NCI-H1436 treated with DMSO at 0.1 percent for 48 hours (cell line): Measurements from ENCODE around the gene ANKS1A.

ENCODE experiments used
- DNase-seq: peaks from one replicate; lab custom pipeline; 2025; lab: John Stamatoyannopoulos, UW

ANKS1A gene

DNA sequence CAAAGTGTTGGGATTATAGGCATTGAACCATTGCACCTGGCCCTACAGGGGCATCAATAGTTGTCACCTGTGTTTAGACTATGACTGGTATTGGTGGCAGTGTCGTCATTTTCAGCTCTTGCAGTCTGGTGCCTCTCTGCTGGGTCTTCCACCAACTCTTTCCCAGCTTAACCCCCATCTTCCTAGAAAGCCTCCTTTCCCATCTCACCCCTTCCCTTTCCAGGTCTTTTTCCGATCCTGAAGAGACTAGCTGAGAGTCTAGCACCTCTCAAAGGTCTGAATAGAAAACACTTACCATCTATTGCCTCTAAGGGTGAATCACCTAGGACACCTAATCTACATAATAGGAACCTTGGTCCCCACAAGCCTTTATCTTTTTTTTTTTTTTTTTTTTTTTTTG lies 181.1 kb downstream of the ANKS1A start:
- no peak for DNase-seq

DNA sequence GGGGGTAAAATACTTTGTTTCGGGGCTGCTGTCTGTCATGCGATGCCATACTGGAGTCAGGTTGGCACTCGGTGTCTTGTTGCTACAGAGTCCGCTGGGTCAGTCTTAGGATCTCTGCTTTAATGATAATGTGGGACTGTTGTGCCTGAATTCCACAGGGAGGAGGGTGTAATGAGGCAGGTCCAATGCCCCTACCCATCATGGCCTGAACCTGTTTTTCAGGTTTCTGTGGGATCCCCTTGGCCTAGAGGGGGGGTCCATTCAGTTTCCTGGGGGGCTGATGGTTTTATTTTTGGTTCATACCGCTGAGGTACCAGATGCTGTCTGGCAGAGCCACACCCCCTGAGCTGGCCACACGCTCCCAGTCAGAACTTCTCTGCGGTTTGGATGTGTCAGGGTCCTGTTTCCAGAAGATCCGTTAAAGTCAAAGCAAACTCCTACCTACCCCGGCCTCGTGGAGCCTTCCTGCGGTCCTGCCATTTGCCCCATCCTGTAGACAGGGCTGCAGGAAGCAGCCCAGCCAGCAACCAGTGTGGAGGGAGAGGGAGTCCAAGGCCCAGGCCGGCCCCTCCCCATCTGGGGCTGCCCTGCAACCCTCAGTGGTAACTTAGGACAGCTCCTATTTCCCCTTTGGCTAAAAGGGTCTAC lies 182.4 kb downstream of the ANKS1A start:
- DNase-seq, result no peak

DNA sequence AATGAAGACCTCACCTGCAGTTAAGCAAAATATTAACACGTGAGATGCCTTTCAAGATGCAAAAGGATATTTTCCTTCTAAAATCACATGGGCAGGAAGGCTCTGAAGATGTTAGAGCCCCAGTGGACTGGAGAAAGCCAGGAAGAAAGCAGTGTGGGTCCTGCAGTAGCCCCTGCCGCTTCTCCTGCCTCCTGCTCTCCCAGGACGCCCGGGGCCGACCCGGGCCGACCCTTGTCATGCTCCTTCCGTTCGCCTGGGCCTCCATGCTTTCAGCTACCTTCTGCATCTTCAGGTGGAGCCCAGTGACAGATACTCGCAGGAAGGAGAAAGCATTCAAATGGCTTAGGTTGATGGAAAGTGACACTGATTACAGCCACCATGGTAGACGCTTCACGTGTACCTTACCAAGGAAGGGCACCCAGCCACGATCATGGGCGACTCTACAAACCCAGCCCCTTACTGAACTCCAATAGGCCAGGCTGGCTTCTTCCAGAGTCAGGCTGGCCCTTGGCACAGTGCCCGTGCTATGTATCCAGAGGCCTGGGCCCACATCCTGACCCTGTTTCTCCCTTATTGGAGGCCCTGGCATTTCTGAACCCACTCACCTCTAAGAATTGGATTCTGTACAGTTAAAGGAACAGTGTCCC lies 183.1 kb downstream of the ANKS1A start:
- DNase-seq, result no peak

DNA sequence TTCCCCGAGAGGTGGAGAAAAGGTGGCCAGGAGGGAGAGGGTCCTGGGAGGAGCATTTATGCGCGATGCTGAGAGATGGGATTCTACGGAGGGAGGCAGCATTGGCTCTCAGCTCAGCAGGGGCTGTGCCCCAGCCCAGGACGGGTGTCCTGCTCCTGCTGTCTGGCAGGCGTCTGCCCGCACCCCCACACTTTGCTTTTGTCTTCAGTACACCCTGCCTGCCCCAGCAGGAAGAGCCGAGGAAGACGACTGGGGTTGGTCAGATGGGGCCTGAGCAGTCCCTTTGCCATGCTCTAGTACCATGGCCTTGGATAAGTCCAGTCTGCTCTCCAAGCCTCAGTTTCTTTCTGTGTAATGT lies 183.6 kb downstream of the ANKS1A start:
- DNase-seq, result no peak

DNA sequence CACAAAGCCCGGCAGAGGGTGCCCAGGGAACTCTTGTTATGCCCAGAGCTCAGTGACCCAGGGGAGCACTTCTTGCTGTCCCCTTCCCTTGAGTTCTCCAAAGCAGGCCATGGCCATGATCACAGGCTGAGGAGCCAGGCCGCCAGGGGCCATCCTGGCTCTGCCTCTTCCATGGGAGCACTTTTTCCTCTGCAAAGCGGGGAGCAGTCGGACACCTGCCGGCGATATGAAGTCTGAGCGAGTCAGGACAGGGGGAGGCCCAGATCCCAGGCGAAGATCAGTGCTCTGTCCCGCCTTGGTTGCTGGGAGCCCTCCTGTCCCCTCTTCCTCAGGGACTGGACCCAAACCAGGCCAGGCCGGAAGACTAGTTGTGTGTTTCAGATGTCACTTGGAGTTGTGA lies 184.2 kb downstream of the ANKS1A start:
- DNase-seq, result no peak

DNA sequence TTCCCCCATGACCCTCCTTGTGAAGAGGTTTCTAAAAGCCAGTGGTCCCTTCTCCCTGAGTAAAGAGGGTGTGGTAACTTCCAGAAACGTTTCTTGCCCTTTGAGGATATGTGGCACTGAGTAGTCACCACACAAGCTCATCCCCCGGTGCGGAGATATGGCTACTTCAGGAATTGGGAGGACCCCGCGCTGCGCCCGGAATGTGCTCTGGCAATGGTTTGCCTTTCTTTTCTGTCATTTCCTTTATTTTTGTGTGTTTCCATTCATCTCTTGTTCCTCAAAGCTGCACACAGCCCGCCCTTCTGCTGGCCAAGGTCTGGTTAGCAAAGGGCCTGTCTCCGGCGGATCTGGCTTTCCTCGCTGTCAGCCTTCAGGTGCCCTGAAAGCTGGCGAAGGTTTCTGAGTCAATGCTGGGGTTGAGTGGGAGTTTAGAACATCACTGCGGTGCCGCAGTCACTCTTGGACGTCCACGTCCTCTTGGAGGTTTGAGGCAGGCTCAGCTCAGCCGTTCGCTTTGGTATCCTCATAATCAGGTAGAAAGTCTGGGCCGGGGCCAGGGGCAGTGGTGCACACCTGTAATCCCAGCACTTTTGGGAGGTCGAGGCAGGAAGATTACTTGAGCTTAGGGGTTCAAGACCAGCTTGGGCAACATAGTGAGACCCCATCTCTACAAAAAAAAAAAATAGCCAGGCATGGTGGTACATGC lies 184.9 kb downstream of the ANKS1A start:
- DNase-seq, result no peak

DNA sequence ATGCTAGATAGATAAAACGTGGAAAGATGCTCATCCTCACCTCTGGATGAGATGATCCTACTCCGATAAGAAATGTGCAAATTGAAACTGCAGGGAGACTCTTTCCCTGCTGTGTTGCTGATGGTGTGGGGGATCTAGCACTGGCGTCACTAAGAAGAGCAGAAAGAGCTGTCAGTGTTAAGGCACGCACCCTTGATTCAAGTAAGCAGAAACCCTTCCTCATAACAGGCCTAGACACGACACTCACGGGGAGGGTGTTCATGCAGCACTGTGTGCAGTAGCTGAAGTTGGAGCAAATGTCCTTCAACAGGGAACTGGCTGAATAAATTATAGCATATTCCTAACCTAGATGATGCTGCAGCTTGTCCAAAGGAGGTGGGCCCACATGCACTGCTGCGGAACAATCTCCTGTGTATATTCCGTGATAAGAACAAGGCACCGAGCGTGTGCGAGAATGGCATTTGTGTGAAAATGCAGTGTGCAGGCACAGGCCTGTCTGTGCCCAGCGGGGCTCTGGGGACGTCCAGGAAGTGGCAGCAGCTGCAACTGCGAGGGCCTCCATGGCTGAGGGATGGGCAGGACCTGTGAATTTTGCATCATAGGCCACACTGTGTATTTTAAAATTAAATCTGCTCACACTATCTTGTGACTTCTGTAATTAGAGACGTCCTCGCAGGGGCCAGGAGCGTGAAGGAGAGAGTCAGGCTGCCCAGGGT lies 188.1 kb downstream of the ANKS1A start:
- DNase-seq, result no peak

DNA sequence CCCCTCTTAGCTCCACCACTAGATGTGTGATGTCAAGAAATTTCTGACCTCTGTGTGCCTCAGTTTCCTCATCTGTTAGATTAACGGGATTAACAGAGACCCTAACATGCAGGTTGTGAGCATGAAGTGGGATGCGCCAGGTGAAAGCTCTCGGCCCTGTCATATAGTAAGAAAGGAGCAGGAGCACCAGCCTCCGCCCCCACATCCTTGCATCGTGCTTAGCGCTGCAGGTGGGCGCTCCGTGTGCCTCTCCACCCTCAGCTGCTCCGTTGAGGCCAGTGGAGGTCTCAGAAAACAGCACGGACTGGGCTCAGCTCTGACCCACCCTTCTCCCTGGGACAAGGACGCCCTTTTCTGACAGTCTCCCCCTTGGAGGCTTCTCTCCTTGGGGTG lies 188.7 kb downstream of the ANKS1A start:
- no peak for DNase-seq

DNA sequence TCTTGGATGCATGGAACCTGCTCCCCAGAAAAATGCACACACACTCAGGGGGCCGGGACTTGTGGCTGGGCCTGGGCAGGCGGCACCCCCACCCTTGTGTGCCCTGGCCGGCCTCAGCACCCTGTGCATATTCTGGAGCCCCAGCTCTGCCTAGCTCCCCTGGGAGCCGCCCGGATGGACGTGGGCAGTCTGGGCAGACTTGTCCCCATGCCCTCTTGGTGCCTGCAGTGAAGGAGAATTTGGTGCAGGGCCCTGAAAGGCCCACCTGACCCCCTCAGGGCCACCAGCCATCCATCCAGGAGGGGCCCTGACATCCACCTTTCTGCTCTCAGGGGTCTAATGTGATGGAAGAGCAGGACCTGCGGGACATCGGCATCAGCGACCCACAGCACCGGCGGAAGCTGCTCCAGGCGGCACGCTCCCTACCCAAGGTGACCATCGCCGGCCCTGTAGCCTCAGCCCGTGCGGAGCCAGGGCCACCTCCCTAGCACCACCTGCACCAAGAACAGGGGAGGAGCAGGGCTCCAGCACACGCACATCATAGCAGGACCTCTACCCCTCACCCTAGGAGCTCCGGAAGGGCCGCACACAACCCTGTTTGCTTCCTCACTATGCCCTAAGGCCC lies 189.3 kb downstream of the ANKS1A start:
- DNase-seq, result no peak

DNA sequence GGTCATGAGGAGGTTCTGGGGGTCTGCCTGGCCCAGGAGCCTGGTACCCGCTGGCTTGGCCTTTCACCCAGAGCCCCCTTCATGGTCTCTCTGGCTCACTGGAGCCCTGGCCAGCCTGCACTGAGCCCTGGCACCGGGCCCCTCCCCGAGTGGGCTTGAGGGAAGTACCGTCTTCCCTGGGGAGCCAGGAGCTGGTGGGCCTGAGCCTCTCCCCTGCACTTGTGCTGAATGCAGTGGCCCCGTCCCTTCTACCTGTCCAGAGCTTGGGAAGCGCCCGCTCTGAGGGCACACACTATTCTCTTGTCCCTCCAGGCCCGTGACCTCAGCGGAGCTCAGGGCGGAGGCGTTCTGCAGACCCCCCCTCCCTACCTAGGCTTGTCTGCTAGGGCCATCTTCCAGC lies 189.8 kb downstream of the ANKS1A start:
- no peak for DNase-seq

DNA sequence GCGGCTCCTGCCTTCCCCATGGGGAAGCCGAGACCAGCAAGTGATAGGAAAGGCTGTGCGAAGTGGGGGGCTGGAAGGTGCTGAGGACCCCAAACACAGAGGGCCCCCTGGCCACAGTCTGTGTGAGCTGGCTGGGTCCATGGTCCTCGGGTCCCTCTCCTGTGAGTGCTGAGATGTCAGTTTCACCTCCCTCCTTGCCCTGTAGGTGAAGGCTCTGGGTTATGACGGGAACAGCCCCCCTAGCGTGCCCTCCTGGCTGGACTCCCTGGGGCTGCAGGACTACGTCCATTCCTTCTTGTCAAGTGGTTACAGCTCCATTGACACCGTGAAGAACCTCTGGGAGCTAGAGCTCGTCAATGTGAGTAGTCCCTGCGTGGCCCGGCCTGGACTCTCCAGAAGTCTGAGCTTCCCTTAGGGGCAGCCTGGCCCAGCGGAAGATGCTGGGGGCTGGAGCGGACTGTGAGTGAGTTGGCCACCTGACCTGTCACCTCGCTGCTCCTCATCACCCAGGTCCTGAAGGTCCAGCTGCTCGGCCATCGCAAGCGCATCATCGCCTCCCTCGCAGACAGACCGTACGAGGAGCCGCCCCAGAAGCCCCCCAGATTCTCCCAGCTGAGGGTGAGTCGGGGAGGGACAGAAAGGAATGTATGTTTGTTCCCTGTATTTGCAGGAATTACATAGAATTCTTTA lies 190.4 kb downstream of the ANKS1A start:
- no peak for DNase-seq

DNA sequence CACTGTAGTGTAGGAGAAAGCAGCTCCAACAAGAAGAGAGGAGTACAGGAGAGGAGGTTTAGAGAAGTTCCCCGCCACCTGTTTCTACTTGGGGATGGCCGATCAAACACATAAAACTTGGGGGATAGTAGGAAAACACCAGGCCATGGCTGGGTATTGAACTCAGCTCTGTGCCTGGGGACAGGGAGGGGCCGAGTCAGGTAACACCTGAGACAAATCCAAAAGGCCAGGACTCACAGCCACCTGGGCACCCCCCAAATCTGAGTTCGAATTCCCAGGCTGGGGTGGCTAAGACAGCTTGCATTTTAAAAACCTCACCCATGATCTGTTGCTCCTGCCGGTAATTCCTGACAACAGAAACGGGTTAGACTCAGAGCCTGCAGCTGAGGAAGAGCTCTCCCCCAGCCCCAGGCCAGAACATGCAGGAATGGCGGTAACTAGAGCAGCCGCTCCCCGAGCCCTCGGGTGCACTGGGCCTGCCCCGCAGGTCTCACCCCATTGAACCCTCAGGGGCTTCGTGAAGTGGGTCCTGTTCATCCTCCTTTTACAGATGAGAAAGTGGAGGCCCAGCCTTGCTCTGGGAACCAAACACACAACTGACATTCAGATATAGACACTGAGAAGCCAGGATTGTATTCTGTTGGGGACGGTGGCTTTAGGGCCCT lies 191.1 kb downstream of the ANKS1A start:
- no peak for DNase-seq

DNA sequence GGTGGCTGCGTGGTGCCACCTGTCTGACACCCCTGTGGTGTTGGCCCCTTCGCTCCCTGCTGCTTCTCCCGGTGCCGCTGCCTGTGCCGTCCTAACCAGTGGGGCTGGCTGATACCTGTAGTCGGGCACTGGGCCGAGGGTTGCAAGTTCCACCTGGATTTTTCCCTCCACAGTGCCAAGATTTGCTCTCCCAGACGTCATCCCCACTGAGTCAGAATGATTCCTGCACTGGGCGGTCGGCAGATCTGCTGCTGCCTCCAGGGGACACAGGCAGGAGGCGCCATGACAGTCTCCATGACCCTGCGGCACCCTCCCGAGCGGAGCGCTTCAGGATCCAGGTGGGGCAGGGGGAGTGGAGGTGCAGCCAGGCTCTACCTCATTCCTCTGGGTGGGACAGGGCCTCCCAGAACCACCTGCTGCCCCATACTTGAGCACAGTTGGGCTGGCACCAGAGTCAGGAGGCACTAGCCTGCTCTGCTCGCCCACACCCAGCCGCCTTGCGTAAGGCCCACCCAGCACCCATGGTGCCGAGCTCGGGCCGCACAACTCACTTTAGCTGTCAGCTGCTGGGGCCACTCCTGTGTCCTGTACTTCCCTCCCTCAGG lies 191.9 kb downstream of the ANKS1A start:
- DNase-seq, result no peak

DNA sequence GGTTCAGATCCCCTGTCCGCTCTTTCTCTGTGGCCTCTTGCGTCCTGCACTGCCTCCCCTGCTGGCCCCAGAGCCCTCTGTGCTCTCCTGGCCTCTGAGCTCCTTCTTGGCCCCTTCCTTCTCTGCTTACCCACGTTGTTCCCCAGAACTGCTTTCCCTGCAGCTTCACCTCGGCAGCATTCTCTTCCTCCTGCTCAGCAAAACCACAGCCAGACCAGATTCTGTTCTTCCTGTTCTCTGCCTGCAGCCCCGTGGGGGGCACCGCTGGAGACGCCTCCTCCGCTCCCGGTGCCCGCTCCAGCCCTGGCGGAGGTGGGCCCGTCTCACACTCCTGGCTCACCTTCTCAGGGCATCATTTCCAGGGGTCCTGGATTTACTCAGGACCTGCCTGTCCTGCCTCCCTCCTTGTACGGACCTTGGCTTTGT lies 192.4 kb downstream of the ANKS1A start:
- DNase-seq, result no peak

DNA sequence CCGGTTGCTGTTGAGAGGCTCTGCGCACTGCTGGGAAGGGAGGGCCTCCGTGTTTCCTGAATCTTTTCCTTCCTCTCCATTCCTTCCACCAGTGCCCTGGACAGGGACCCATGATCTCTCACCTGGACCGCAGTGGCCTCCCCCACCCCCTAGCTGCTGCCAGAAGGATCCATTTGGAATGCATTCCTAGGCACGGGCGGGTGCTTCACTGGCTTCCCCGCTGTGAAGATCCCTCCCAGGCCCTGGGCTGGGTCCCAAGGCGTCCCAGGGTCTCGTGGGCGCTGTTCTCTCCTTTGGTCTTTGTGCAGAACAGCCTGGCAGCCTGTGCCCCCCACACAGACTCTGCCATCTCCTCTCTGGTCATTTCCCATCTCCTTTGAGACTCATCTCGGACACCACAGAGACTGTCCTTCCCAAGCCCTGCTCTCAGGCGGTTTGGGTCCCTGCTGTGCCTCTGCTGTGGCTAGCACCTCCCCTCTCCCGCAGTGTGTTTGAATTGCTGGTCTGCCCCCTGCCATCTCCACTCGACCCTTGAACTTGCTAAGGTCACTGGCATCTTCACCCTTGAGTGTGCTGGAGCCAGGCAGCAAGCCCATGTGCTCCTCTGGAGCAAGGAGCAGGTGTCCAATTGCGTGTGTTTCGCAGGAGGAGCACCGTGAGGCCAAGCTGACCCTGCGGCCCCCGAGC lies 193.1 kb downstream of the ANKS1A start:
- no peak for DNase-seq

DNA sequence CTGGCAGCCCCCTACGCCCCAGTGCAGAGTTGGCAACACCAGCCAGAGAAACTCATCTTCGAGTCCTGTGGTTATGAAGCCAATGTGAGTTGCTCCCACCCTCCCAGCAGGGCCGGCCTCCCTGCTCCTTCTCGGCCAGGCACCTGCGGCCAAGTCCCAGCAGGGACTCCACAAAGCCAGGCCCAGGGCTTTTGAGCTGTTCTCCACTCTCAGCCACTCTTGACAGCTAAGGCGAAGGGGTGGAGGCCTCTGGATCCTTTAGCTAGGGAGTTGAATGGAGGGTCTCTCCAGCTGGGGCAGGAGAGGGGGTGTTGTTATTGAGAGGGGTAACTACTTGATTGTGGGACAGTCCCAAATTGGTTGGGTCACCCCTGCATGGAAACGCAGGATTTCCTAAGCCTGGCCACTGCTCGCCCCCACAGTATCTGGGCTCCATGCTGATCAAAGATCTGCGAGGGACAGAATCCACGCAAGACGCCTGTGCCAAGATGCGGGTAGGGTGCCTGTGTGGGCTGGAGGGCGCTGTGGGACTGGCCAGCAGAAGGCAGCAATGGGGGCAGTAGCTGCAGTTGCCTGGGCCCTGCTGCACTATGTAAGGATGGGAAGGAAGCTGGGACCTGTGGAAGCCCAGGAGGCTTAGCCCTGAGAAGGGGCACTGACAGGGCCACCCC lies 193.8 kb downstream of the ANKS1A start:
- DNase-seq, result no peak

DNA sequence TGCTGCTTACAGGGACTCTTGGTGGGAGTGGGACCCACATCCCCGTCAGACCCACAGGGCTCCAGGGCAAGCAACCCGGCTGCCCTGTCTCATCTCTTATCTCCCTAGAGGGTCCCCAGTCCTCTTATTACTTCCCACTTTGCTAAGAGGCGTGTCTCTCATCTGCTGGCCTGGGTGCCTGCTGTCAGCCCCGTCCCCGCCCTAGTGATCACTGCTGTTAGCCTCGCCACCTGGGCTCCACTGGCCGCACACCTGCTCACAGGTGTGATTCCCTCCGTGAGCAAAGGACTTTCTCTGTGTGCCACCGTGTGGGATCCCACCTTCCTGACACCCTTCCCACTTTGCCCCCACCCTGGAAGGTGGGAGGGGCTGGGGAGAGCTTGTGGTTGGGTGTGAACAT lies 194.5 kb downstream of the ANKS1A start:
- DNase-seq, result no peak

DNA sequence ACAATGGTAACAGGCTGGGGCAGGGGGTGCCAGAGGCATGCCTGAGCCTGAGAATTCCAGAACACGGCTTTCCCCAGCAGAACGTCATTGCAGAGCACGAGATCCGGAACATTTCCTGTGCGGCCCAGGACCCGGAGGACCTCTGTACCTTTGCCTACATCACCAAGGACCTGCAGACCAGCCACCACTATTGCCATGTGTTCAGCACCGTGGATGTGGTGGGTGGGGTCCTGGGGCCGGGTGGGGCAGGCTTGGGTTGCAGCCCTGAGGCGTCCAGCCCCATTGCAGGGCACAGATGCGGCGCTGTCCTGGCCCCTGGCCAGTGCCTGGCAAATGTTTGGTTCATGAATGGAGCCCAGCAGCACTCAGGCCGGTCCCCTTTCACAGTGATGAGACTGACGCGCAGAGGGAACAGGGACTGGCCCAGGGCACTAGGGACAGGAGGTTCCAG lies 195.0 kb downstream of the ANKS1A start:
- DNase-seq, result no peak

DNA sequence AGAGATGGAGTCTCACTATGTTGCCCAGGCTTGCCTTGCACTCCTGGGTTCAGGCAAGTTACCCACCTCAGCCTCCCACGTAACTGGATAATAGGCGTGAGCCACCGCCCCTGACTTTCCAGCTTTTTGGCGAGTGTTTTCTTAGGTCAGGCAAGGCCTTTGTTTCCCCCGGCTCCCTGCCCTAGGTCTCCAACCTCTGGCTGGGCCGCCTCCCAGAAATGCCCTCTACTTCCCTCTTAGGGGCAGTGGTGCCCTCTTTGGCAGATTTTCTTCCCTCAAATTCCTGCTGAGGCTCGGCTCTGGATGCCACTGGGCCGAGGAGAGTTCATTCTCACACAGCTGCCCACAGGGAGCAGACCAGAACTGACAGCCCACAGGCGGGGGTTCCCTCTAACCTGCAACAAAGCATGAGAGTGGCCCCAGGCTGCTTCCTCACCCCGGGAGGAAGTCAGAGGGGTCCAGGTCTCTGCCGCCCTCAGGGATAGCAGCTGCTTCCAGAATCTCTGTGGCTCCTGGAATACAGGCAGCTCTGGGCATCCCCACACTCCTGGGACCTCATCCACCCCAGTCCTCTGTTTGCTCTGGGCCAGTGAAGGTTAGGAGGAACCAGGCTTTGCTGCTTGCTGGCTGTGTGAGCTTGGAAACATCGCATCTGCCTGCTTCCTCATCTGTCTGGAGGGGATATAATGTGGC lies 195.6 kb downstream of the ANKS1A start:
- no peak for DNase-seq
